H1 (cell line): Measurements from ENCODE around the gene HERC3. TPM values are rescaled to one million over a fixed set of nuclear protein-coding genes. Genes with fewer than 3 reads are reported as not detected.

Source experiments
- TBP ChIP-seq: IDR thresholded peaks from 2 replicates; pipeline ENCODE4 v1.6.1; 2011; ENCODE audit warnings: low read depth, low read length, improper control_type of control experiment
- polyA plus RNA-seq, 7 experiments: library from polyadenylated mRNA; depleted of rRNA in 3 of 7; stranded (reverse) in 5 of 7; unstranded in 2 of 7; fragments of >200 nt in 5 of 7; fragments of 200-250 nt in 2 of 7; gene quantifications; 1 replicate in 5 of 7; 2 replicates in 1 of 7; 4 replicates in 1 of 7; pipeline versions ENCODE4 v1.2.1 to v1.2.3, GENCODE V29; 2011 to 2013; ENCODE audit warnings: missing spikeins in 2 of 7, mixed read lengths in 2 of 7
- total RNA-seq: library from RNA; stranded (reverse); fragmentation: NEBNext Ultra II Directional; extraction: Animal tissue kit (Norgen Biotek cat#: 25700); gene quantifications from 2 replicates; pipeline ENCODE4 v1.2.1, GENCODE V29; 2021
- TF ChIP-seq, protein P1 (sequence below): fragments of 300-600 bp; sonication (generic); IDR thresholded peaks from 2 replicates; pipeline ENCODE4 v1.7.1; 2012; ENCODE audit warnings: low read length, moderate library complexity, mild to moderate bottlenecking, inconsistent platforms; ENCODE audit not compliant: insufficient replicate concordance

HERC3 gene
- total and polyA plus RNA-seq, 2 of the 8 experiments (the other 6 are each of a cell fraction or from before 2014, with no cell fraction given) = 1.4 to 5.7 TPM

- TF ChIP-seq, protein P1, sequence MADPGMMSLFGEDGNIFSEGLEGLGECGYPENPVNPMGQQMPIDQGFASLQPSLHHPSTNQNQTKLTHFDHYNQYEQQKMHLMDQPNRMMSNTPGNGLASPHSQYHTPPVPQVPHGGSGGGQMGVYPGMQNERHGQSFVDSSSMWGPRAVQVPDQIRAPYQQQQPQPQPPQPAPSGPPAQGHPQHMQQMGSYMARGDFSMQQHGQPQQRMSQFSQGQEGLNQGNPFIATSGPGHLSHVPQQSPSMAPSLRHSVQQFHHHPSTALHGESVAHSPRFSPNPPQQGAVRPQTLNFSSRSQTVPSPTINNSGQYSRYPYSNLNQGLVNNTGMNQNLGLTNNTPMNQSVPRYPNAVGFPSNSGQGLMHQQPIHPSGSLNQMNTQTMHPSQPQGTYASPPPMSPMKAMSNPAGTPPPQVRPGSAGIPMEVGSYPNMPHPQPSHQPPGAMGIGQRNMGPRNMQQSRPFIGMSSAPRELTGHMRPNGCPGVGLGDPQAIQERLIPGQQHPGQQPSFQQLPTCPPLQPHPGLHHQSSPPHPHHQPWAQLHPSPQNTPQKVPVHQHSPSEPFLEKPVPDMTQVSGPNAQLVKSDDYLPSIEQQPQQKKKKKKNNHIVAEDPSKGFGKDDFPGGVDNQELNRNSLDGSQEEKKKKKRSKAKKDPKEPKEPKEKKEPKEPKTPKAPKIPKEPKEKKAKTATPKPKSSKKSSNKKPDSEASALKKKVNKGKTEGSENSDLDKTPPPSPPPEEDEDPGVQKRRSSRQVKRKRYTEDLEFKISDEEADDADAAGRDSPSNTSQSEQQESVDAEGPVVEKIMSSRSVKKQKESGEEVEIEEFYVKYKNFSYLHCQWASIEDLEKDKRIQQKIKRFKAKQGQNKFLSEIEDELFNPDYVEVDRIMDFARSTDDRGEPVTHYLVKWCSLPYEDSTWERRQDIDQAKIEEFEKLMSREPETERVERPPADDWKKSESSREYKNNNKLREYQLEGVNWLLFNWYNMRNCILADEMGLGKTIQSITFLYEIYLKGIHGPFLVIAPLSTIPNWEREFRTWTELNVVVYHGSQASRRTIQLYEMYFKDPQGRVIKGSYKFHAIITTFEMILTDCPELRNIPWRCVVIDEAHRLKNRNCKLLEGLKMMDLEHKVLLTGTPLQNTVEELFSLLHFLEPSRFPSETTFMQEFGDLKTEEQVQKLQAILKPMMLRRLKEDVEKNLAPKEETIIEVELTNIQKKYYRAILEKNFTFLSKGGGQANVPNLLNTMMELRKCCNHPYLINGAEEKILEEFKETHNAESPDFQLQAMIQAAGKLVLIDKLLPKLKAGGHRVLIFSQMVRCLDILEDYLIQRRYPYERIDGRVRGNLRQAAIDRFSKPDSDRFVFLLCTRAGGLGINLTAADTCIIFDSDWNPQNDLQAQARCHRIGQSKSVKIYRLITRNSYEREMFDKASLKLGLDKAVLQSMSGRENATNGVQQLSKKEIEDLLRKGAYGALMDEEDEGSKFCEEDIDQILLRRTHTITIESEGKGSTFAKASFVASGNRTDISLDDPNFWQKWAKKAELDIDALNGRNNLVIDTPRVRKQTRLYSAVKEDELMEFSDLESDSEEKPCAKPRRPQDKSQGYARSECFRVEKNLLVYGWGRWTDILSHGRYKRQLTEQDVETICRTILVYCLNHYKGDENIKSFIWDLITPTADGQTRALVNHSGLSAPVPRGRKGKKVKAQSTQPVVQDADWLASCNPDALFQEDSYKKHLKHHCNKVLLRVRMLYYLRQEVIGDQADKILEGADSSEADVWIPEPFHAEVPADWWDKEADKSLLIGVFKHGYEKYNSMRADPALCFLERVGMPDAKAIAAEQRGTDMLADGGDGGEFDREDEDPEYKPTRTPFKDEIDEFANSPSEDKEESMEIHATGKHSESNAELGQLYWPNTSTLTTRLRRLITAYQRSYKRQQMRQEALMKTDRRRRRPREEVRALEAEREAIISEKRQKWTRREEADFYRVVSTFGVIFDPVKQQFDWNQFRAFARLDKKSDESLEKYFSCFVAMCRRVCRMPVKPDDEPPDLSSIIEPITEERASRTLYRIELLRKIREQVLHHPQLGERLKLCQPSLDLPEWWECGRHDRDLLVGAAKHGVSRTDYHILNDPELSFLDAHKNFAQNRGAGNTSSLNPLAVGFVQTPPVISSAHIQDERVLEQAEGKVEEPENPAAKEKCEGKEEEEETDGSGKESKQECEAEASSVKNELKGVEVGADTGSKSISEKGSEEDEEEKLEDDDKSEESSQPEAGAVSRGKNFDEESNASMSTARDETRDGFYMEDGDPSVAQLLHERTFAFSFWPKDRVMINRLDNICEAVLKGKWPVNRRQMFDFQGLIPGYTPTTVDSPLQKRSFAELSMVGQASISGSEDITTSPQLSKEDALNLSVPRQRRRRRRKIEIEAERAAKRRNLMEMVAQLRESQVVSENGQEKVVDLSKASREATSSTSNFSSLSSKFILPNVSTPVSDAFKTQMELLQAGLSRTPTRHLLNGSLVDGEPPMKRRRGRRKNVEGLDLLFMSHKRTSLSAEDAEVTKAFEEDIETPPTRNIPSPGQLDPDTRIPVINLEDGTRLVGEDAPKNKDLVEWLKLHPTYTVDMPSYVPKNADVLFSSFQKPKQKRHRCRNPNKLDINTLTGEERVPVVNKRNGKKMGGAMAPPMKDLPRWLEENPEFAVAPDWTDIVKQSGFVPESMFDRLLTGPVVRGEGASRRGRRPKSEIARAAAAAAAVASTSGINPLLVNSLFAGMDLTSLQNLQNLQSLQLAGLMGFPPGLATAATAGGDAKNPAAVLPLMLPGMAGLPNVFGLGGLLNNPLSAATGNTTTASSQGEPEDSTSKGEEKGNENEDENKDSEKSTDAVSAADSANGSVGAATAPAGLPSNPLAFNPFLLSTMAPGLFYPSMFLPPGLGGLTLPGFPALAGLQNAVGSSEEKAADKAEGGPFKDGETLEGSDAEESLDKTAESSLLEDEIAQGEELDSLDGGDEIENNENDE = no peak
- no peak for TF ChIP-seq TBP
These were observed 158.1 kb downstream of the HERC3 start (continued) for GRCh38 chr4:88750369-88750768.
